HEK293 (cell line): ENCODE results near the gene SAMD14.

ENCODE experiments used
- CTCF ChIA-PET: fragments of 350-600 bp; formaldehyde crosslinking; extraction: SDS; loops from one replicate; lab custom pipeline; 2021; ENCODE audit warnings: antibody characterized with exemption; lab: Yijun Ruan, JAX
- POLR2A ChIA-PET: fragments of 300-600 bp; formaldehyde crosslinking; extraction: SDS; loops from one replicate; lab custom pipeline; 2020; ENCODE audit warnings: antibody characterized with exemption, inconsistent platforms; lab: Yijun Ruan, JAX
- H3K27ac ChIP-seq: fragments of 200-500 bp; sonication (Bioruptor generic); 2 replicates; pipeline ENCODE4 v1.5.1; 2014; ENCODE audit warnings: low read depth, low read length, control low read depth, inconsistent platforms; ENCODE audit errors: extremely low read depth
- H3K36me3 ChIP-seq, 2 experiments: fragments of 200-500 bp in 1 of 2; sonication (Bioruptor generic) in 1 of 2; 1 replicate in 1 of 2; 2 replicates in 1 of 2; pipeline ENCODE4 v1.5.1; 2014 to 2017; ENCODE audit warnings: inconsistent platforms in 2 of 2, low read length in 2 of 2; ENCODE audit not compliant: control insufficient read depth in 2 of 2, insufficient read depth in 1 of 2
- H3K4me1 ChIP-seq: fragments of 200-500 bp; sonication (Bioruptor generic); 2 replicates; pipeline ENCODE4 v1.5.1; 2014; ENCODE audit warnings: mild to moderate bottlenecking, low read length, inconsistent platforms; ENCODE audit not compliant: control insufficient read depth, insufficient read depth
- H3K4me3 ChIP-seq: 2 replicates; pipeline ENCODE4 v1.5.1; 2011; ENCODE audit warnings: low read depth, mild to moderate bottlenecking, control low read depth, low read length, moderate library complexity
- H3K9me3 ChIP-seq: fragments of 200-500 bp; sonication (Bioruptor generic); 2 replicates; pipeline ENCODE4 v1.5.1; 2014; ENCODE audit warnings: low read depth, low read length, inconsistent platforms; ENCODE audit not compliant: control insufficient read depth, insufficient read depth
- GLIS1 ChIP-seq: fragments of 450-650 bp; formaldehyde crosslinking; IDR thresholded peaks from 2 replicates; pipeline ENCODE4 v1.5.1; 2016; ENCODE audit warnings: missing biosample characterization, missing genetic modification characterization
- OSR2 ChIP-seq: fragments of 450-650 bp; formaldehyde crosslinking; IDR thresholded peaks from 2 replicates; pipeline ENCODE4 v1.5.1; 2016; ENCODE audit warnings: missing biosample characterization, missing genetic modification characterization
- SALL2 ChIP-seq: fragments of 450-650 bp; formaldehyde crosslinking; IDR thresholded peaks from 2 replicates; pipeline ENCODE4 v1.5.0; 2017; ENCODE audit warnings: missing biosample characterization, mild to moderate bottlenecking, missing genetic modification characterization, borderline replicate concordance
- SP7 ChIP-seq: fragments of 450-650 bp; formaldehyde crosslinking; IDR thresholded peaks from 2 replicates; pipeline ENCODE4 v1.5.1; 2016; ENCODE audit warnings: missing biosample characterization, missing genetic modification characterization
- WT1 ChIP-seq: fragments of 450-650 bp; formaldehyde crosslinking; IDR thresholded peaks from 2 replicates; pipeline ENCODE4 v1.5.1; 2016; ENCODE audit warnings: missing biosample characterization, missing genetic modification characterization
- ZFP69B ChIP-seq: fragments of 450-650 bp; formaldehyde crosslinking; IDR thresholded peaks from 2 replicates; pipeline ENCODE4 v1.5.1; 2016; ENCODE audit warnings: missing biosample characterization, missing genetic modification characterization
- ZNF157 ChIP-seq: fragments of 450-650 bp; formaldehyde crosslinking; IDR thresholded peaks from 2 replicates; pipeline ENCODE4 v1.5.1; 2016; ENCODE audit warnings: missing biosample characterization, missing genetic modification characterization
- ZNF175 ChIP-seq: fragments of 450-650 bp; formaldehyde crosslinking; IDR thresholded peaks from 2 replicates; pipeline ENCODE4 v1.5.1; 2016; ENCODE audit warnings: missing biosample characterization, missing genetic modification characterization
- ZNF23 ChIP-seq: fragments of 450-650 bp; formaldehyde crosslinking; IDR thresholded peaks from 2 replicates; pipeline ENCODE4 v1.5.1; 2016; ENCODE audit warnings: missing biosample characterization, missing genetic modification characterization, borderline replicate concordance
- ZNF24 ChIP-seq: fragments of 450-650 bp; formaldehyde crosslinking; IDR thresholded peaks from 2 replicates; pipeline ENCODE4 v1.5.1; 2016; ENCODE audit warnings: missing biosample characterization, missing genetic modification characterization
- ZNF292 ChIP-seq: fragments of 450-650 bp; formaldehyde crosslinking; IDR thresholded peaks from 2 replicates; pipeline ENCODE4 v1.5.1; 2016; ENCODE audit warnings: low read depth, missing biosample characterization, missing genetic modification characterization, borderline replicate concordance
- ZNF350 ChIP-seq: fragments of 450-650 bp; formaldehyde crosslinking; IDR thresholded peaks from 2 replicates; pipeline ENCODE4 v1.5.0; 2017; ENCODE audit warnings: missing biosample characterization, mild to moderate bottlenecking, missing genetic modification characterization
- ZNF366 ChIP-seq: fragments of 450-650 bp; formaldehyde crosslinking; conservative IDR thresholded peaks from 2 replicates; pipeline ENCODE4 v1.5.1; 2016; ENCODE audit warnings: missing biosample characterization, missing genetic modification characterization
- ZNF391 ChIP-seq: fragments of 450-650 bp; formaldehyde crosslinking; IDR thresholded peaks from 2 replicates; pipeline ENCODE4 v1.5.1; 2016; ENCODE audit warnings: low read depth, missing biosample characterization, missing genetic modification characterization, borderline replicate concordance
- ZNF394 ChIP-seq: fragments of 450-650 bp; formaldehyde crosslinking; IDR thresholded peaks from 2 replicates; pipeline ENCODE4 v1.5.1; 2016; ENCODE audit warnings: missing biosample characterization, missing genetic modification characterization, mild to moderate bottlenecking, moderate library complexity, borderline replicate concordance
- ZNF623 ChIP-seq: fragments of 450-650 bp; formaldehyde crosslinking; IDR thresholded peaks from 2 replicates; pipeline ENCODE4 v1.5.1; 2016; ENCODE audit warnings: missing biosample characterization, missing genetic modification characterization
- ZNF629 ChIP-seq: fragments of 450-650 bp; formaldehyde crosslinking; IDR thresholded peaks from 2 replicates; pipeline ENCODE4 v1.5.1; 2017; ENCODE audit warnings: missing biosample characterization, missing genetic modification characterization
- ZNF654 ChIP-seq: fragments of 450-650 bp; formaldehyde crosslinking; IDR thresholded peaks from 2 replicates; pipeline ENCODE4 v1.5.1; 2016; ENCODE audit warnings: low read depth, missing biosample characterization, missing genetic modification characterization
- ZNF664 ChIP-seq: fragments of 450-650 bp; formaldehyde crosslinking; IDR thresholded peaks from 2 replicates; pipeline ENCODE4 v1.5.1; 2016; ENCODE audit warnings: missing biosample characterization, missing genetic modification characterization
- ZNF76 ChIP-seq: fragments of 450-650 bp; formaldehyde crosslinking; IDR thresholded peaks from 2 replicates; pipeline ENCODE4; 2016; ENCODE audit warnings: low read depth, missing biosample characterization, missing genetic modification characterization, borderline replicate concordance
- ZNF776 ChIP-seq: fragments of 450-650 bp; formaldehyde crosslinking; IDR thresholded peaks from 2 replicates; pipeline ENCODE4 v1.5.0; 2017; ENCODE audit warnings: missing biosample characterization, missing genetic modification characterization, borderline replicate concordance
- ZNF830 ChIP-seq: fragments of 450-650 bp; IDR thresholded peaks from 2 replicates; pipeline ENCODE4 v1.5.0; 2018; ENCODE audit warnings: missing biosample characterization, missing genetic modification characterization, low read depth, mild to moderate bottlenecking, moderate library complexity
- ZSCAN23 ChIP-seq: fragments of 450-650 bp; formaldehyde crosslinking; IDR thresholded peaks from 2 replicates; pipeline ENCODE4 v1.5.1; 2016; ENCODE audit warnings: missing biosample characterization, missing genetic modification characterization
- TF ChIP-seq, protein P1 (sequence below): fragments of 450-650 bp; formaldehyde crosslinking; IDR thresholded peaks from 2 replicates; pipeline ENCODE4 v1.5.1; 2016; ENCODE audit warnings: missing biosample characterization, missing genetic modification characterization
- TF ChIP-seq, protein P2 (sequence below): fragments of 450-650 bp; formaldehyde crosslinking; IDR thresholded peaks from 2 replicates; pipeline ENCODE4 v1.5.1; 2016; ENCODE audit warnings: missing biosample characterization, missing genetic modification characterization

Gene SAMD14

DNA sequence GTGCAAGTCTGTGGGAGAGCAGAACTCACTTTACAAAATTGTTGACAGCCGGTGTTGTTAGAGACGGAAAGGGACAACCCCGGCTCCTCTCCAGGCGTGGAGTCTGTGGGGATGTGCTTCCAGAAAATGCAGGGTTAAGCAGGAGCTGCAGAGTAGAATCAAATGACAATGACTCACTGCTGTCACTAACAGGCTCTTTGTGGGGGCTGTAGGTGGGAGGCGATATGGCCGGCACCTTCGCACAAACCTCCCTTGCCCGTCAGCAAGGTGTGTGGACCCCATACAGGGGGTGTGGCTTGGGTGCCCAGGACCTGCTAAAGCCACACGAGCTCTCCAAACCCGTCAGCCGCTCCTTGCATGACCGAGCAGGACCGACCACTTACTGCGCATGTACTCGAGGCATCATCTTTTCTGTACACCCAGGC lies 29.0 kb downstream of the SAMD14 start (continued):
- TF ChIP-seq, protein P1, sequence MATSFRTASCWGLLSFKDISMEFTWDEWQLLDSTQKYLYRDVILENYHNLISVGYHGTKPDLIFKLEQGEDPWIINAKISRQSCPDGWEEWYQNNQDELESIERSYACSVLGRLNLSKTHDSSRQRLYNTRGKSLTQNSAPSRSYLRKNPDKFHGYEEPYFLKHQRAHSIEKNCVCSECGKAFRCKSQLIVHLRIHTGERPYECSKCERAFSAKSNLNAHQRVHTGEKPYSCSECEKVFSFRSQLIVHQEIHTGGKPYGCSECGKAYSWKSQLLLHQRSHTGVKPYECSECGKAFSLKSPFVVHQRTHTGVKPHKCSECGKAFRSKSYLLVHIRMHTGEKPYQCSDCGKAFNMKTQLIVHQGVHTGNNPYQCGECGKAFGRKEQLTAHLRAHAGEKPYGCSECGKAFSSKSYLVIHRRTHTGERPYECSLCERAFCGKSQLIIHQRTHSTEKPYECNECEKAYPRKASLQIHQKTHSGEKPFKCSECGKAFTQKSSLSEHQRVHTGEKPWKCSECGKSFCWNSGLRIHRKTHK (tag by site-specific recombination), result no peak
- TF ChIP-seq ZNF350 (tag by site-specific recombination), result no peak
- no peak for TF ChIP-seq ZNF391 (tag by site-specific recombination)
- no peak for TF ChIP-seq ZNF76 (tag by site-specific recombination)
- no peak for TF ChIP-seq ZNF175
- TF ChIP-seq SP7 (tag by site-specific recombination), result 0 out of 2 replicates have a peak, but pooled peaks have one; percentile 8
- peak; percentile 79 for TF ChIP-seq ZFP69B (tag by site-specific recombination)
- TF ChIP-seq WT1, result no peak
- no peak for TF ChIP-seq ZNF157 (tag by site-specific recombination)
- TF ChIP-seq ZNF23 (tag by site-specific recombination), result no peak

DNA sequence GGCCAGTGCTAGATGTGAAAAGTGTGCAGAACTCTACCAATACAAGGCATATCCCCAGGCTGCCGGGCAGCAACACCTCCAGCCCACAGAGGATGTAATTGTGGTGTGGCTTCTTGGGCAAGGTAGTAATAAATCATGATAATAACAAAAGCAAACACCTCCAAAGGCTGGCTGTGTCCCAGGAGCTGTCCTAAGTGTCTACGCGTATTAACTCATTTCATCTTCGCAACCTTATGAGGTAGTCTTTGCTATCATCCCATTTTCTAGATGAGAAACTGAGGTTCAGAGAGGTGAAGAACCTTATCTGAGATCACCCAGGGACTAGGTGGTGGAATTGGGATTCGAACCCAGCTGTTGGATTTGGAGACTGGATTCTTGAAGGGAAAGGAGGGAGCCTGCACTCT lies 29.5 kb downstream of the SAMD14 start:
- H3K4me3 ChIP-seq, result no peak overlapping the region
- H3K36me3 ChIP-seq, result peaks cover 0 to 60% of the 10 kb centered on the region in 2 experiments; a peak in 1 of 3 replicates
- H3K9me3 ChIP-seq, result no peaks in the 10 kb centered on the region
- peaks cover 7% of the 10 kb centered on the region for H3K4me1 ChIP-seq
- CTCF ChIA-PET, result interaction anchor here (0.5 to 3.2 kb wide), 9 partner anchors 13 to 209 kb away, joined by 3 to 16 read pairs (median 3); no protein-coding TSS in a partner anchor
- POLR2A ChIA-PET, result interaction anchor here (0.8 kb wide), 1 partner anchor 51 kb away, joined by 3 read pairs; no protein-coding TSS in a partner anchor
- TF ChIP-seq ZNF366 (tag by site-specific recombination) (peak; percentile 46; the same call in 1 of the 2 replicates), ZNF654 (tag by site-specific recombination) (no peak), ZNF623 (tag by site-specific recombination) (no peak), OSR2 (tag by site-specific recombination) (peak; percentile 90), GLIS1 (tag by site-specific recombination) (peak; percentile 30), ZNF664 (tag by site-specific recombination) (0 out of 2 replicates have a peak, but pooled peaks have one; percentile 9), SALL2 (tag by site-specific recombination) (no peak), ZSCAN23 (tag by site-specific recombination) (peak; percentile 60; the same call in 1 of the 2 replicates), ZNF776 (tag by site-specific recombination) (no peak), SP7 (tag by site-specific recombination) (peak; percentile 55; the same call in 1 of the 2 replicates), ZNF394 (peak; percentile 29; the same call in 1 of the 2 replicates), ZNF629 (tag by site-specific recombination) (peak; percentile 56; the same call in 1 of the 2 replicates), ZNF292 (tag by site-specific recombination) (0 out of 2 replicates have a peak, but pooled peaks have one; percentile 15), ZNF24 (peak; percentile 49; the same call in 1 of the 2 replicates), ZNF830 (tag by site-specific recombination) (no peak)
- TF ChIP-seq, protein P2, sequence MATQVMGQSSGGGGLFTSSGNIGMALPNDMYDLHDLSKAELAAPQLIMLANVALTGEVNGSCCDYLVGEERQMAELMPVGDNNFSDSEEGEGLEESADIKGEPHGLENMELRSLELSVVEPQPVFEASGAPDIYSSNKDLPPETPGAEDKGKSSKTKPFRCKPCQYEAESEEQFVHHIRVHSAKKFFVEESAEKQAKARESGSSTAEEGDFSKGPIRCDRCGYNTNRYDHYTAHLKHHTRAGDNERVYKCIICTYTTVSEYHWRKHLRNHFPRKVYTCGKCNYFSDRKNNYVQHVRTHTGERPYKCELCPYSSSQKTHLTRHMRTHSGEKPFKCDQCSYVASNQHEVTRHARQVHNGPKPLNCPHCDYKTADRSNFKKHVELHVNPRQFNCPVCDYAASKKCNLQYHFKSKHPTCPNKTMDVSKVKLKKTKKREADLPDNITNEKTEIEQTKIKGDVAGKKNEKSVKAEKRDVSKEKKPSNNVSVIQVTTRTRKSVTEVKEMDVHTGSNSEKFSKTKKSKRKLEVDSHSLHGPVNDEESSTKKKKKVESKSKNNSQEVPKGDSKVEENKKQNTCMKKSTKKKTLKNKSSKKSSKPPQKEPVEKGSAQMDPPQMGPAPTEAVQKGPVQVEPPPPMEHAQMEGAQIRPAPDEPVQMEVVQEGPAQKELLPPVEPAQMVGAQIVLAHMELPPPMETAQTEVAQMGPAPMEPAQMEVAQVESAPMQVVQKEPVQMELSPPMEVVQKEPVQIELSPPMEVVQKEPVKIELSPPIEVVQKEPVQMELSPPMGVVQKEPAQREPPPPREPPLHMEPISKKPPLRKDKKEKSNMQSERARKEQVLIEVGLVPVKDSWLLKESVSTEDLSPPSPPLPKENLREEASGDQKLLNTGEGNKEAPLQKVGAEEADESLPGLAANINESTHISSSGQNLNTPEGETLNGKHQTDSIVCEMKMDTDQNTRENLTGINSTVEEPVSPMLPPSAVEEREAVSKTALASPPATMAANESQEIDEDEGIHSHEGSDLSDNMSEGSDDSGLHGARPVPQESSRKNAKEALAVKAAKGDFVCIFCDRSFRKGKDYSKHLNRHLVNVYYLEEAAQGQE (tag by site-specific recombination), result peak; percentile 79
- H3K27ac ChIP-seq, result no peak overlapping the region
